ENCODE data around the gene CMKLR1.

DNA sequence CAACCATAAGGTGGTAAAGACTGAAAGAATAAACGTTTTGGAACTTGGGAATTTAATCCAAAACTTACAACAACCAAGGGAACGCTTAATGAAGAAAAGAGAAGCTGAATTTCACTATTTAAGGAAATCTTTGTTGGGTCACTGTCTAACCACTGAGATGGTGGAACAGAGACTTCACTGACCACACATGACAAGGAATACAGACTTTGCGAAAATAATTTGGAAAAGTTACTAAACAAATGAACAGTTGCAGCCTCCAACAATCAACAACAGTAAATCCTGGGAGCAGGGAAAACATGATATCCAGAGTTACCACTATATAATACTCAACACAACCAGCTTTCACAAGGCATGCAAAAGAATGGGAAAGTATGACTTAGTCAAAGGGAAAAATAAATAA lies 79.1 kb downstream of the CMKLR1 start:
- TF ChIP-seq, protein P1, sequence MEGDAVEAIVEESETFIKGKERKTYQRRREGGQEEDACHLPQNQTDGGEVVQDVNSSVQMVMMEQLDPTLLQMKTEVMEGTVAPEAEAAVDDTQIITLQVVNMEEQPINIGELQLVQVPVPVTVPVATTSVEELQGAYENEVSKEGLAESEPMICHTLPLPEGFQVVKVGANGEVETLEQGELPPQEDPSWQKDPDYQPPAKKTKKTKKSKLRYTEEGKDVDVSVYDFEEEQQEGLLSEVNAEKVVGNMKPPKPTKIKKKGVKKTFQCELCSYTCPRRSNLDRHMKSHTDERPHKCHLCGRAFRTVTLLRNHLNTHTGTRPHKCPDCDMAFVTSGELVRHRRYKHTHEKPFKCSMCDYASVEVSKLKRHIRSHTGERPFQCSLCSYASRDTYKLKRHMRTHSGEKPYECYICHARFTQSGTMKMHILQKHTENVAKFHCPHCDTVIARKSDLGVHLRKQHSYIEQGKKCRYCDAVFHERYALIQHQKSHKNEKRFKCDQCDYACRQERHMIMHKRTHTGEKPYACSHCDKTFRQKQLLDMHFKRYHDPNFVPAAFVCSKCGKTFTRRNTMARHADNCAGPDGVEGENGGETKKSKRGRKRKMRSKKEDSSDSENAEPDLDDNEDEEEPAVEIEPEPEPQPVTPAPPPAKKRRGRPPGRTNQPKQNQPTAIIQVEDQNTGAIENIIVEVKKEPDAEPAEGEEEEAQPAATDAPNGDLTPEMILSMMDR (IDR thresholded peaks at IDR 0.05; ENCODE audit: insufficient read depth, low read depth, low read length) = no peak
- TF ChIP-seq EZH2 (IDR thresholded peaks at IDR 0.05; ENCODE audit: insufficient read depth, low read length) = no peak
